HepG2 (cell line): Measurements from ENCODE around the gene SRRM2. TPM values are rescaled to one million over a fixed set of nuclear protein-coding genes. Genes with fewer than 3 reads are reported as not detected.
A peak's percentile ranks its signal among the peaks of the same experiment; 100 is the strongest.
"Not testable (repeated sequence)": the region's sequence is repeated elsewhere in the genome, so short reads cannot be mapped to it uniquely, and the experiment has no call there.

ENCODE experiments used
- ATAC-seq: fragments of 200-7000 bp; cut with Tn5 transposase; 3 replicates; pipeline ENCODE4 v1.9.1; 2020; ENCODE audit warnings: mild to moderate bottlenecking, moderate library complexity
- BruUV-seq: library from RNA; stranded (reverse); fragments of 400-500 nt; replicated peaks from 2 replicates; lab custom pipeline; 2021; lab: Mats Ljungman, UMichigan
- CTCF ChIA-PET: fragments of 300-600 bp; formaldehyde crosslinking; extraction: SDS; loops from one replicate; lab custom pipeline; 2021; ENCODE audit warnings: low total read pairs, inconsistent platforms, low intra/inter-chr PET ratio; lab: Yijun Ruan, JAX
- POLR2A ChIA-PET: fragments of 350-600 bp; sonication (Branson Sonifier 250); formaldehyde crosslinking; loops from one replicate; lab custom pipeline; 2020; ENCODE audit warnings: antibody characterized with exemption, inconsistent platforms; lab: Yijun Ruan, JAX
- DNase-seq: peaks from one replicate; pipeline ENCODE4 v3.0.0-alpha.2; 2015; ENCODE audit warnings: low spot score
- FAIRE-seq: peaks from 3 replicates; lab custom pipeline; 2011; peaks lifted over from hg19 to GRCh38; lab: Jason Lieb, UNC
- H2AFZ ChIP-seq: one replicate; pipeline ENCODE4 v1.6.1; 2011; ENCODE audit warnings: low read length, inconsistent platforms
- H3K27ac ChIP-seq: fragments of 300-600 bp; 3 replicates; pipeline ENCODE4 v1.8.0; 2011; ENCODE audit warnings: mixed run types, mild to moderate bottlenecking, mixed read lengths, low read length, inconsistent platforms; ENCODE audit not compliant: insufficient read depth; ENCODE audit errors: extremely low read length
- H3K27me3 ChIP-seq, 2 experiments: fragments of 200-600 bp in 1 of 2; 2 replicates in 1 of 2; 3 replicates in 1 of 2; pipeline versions ENCODE4 v1.6.0 to v1.8.0; 2011; ENCODE audit warnings: low read length in 2 of 2, mild to moderate bottlenecking in 2 of 2, moderate library complexity in 2 of 2, inconsistent platforms in 1 of 2; ENCODE audit not compliant: insufficient read depth in 2 of 2, control insufficient read depth in 1 of 2
- H3K36me3 ChIP-seq, 2 experiments: fragments of 200-600 bp in 1 of 2; replicated peaks in 1 of 2; 2 replicates in 1 of 2; 3 replicates in 1 of 2; pipeline versions ENCODE4 v1.5.1 to v1.8.0; 2011; ENCODE audit warnings: low read length in 2 of 2, inconsistent platforms in 1 of 2; ENCODE audit not compliant: insufficient read depth in 2 of 2, control insufficient read depth in 1 of 2
- H3K4me1 ChIP-seq: 2 replicates; pipeline ENCODE4 v1.5.1; 2012; ENCODE audit warnings: low read length, inconsistent platforms; ENCODE audit not compliant: insufficient read depth
- H3K4me2 ChIP-seq: 2 replicates; pipeline ENCODE4 v1.6.0; 2011; ENCODE audit warnings: low read depth, low read length, inconsistent platforms
- H3K4me3 ChIP-seq, 3 experiments: fragments of 200-600 bp in 1 of 3; sonication (generic), shearing (Covaris generic) in 1 of 3; replicated peaks in 1 of 3; 2 replicates each; pipeline ENCODE4 v1.5.1; 2011 to 2016; ENCODE audit warnings: low read length in 3 of 3, inconsistent platforms in 2 of 3, low read depth in 2 of 3, mild to moderate bottlenecking in 2 of 3, control low read depth in 1 of 3, mixed read lengths in 1 of 3; ENCODE audit not compliant: insufficient read depth in 1 of 3
- H3K79me2 ChIP-seq: one replicate; pipeline ENCODE4 v1.6.1; 2011; ENCODE audit warnings: low read length, inconsistent platforms; ENCODE audit not compliant: insufficient read depth
- H3K9ac ChIP-seq: 2 replicates; pipeline ENCODE4 v1.6.0; 2011; ENCODE audit warnings: mild to moderate bottlenecking, low read depth, low read length, inconsistent platforms; ENCODE audit not compliant: insufficient read depth
- H3K9me3 ChIP-seq: 2 replicates; pipeline ENCODE4 v1.5.1; 2012; ENCODE audit warnings: mild to moderate bottlenecking, low read length
- H4K20me1 ChIP-seq: 2 replicates; pipeline ENCODE4 v1.6.0; 2011; ENCODE audit warnings: inconsistent platforms, mild to moderate bottlenecking, low read length, moderate library complexity; ENCODE audit not compliant: insufficient read depth
- IRF2 ChIP-seq: IDR thresholded peaks from 2 replicates; pipeline ENCODE4 v1.6.1; 2018; ENCODE audit warnings: missing genetic modification reagents, missing compliant biosample characterization
- TARDBP ChIP-seq: sonication (generic); formaldehyde crosslinking; IDR thresholded peaks from 2 replicates; pipeline ENCODE4 v1.8.0; 2022; ENCODE audit warnings: mild to moderate bottlenecking, missing genetic modification reagents
- ZMYM2 ChIP-seq: sonication (generic); formaldehyde crosslinking; IDR thresholded peaks from 2 replicates; pipeline ENCODE4 v1.8.0; 2022; ENCODE audit warnings: mild to moderate bottlenecking, missing genetic modification reagents
- ZMYM3 ChIP-seq: sonication (generic); formaldehyde crosslinking; IDR thresholded peaks from 2 replicates; pipeline ENCODE4 v1.5.1; 2020; ENCODE audit warnings: mild to moderate bottlenecking, missing genetic modification reagents
- WGBS: methylation state at CpG from one replicate; pipeline ENCODE4 v1.1.6; 2017; ENCODE audit warnings: low lambda C conversion rate; 5-methylcytosine and 5-hydroxymethylcytosine counted together
- in situ Hi-C: cut with HindIII; loops from 2 replicates; pipeline ENCODE4 v1.10.0; 2017; ENCODE audit warnings: low pct_unique_long_range_greater_than_20kb; ENCODE audit not compliant: extremely low pct_ligation_motif_present
- intact Hi-C: fragments of 100-400 bp; cut with micrococcal nuclease; formaldehyde crosslinking; loops from one replicate; pipeline ENCODE4 v1.10.0; 2022; ENCODE audit not compliant: unreplicated experiment
- polyA plus RNA-seq, 8 experiments: library from polyadenylated mRNA; depleted of rRNA in 3 of 8; stranded (reverse) in 7 of 8; unstranded in 1 of 8; fragments of >200 nt; fragmentation: Illumina TruSeq in 4 of 8; extraction: Trizol in 4 of 8; gene quantifications; 2 replicates each; pipeline versions ENCODE4 v1.2.1 to v1.2.3, GENCODE V29; 2011 to 2016; ENCODE audit warnings: low read depth in 4 of 8, missing spikeins in 1 of 8, mixed read lengths in 1 of 8; ENCODE audit not compliant: insufficient read depth in 1 of 8
- total RNA-seq, 5 experiments: library from RNA; depleted of rRNA; stranded (reverse); fragments of >200 nt; fragmentation: Illumina TruSeq; extraction: Trizol; gene quantifications; 2 replicates each; pipeline ENCODE4 v1.2.3, GENCODE V29; 2016; ENCODE audit warnings: low read depth in 1 of 5
- TF ChIP-seq, protein P1 (sequence below), 2 experiments: sonication (generic) in 1 of 2; formaldehyde crosslinking in 1 of 2; IDR thresholded peaks; 2 replicates each; pipeline versions ENCODE4 v1.4.0 to v1.6.1; 2018 to 2020; ENCODE audit warnings: missing genetic modification reagents in 2 of 2, borderline replicate concordance in 1 of 2, low read depth in 1 of 2, mild to moderate bottlenecking in 1 of 2, missing biosample characterization in 1 of 2

The SRRM2 gene
- total and polyA plus RNA-seq, 2 of the 13 experiments (the other 11 are each of a cell fraction or from before 2014, with no cell fraction given) = 50.4 to 112 TPM

DNA sequence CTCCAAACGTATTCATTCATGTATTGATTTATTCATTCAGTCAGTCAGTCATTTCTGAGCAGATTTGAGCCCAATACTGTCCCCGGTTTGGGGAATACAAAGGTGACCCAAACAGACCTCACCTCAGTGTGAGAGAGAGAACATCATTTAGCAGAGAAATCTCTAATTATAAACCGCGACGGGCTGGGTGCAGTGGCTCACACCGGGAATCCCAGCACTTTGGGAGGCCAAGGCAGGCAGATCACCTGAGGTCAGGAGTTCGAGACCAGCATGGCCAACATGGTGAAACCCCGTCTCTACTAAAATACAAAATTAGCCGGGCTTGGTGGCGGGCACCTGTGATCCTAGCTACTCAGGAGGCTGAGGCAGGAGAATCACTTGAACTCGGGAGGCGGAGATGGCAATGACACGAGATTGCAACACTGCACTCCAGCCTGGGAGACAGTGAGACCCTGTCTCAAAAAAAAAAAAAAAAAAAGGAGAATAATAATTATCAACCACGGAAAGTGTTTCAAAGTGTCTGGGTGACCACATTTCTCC lies 30.7 kb upstream of the SRRM2 start:
- in situ Hi-C loops, CTCF ChIA-PET, H2AFZ ChIP-seq, POLR2A ChIA-PET, H3K79me2 ChIP-seq, H3K9me3 ChIP-seq, H4K20me1 ChIP-seq, BruUV-seq, H3K27ac ChIP-seq, ATAC-seq, intact Hi-C loops, H3K27me3 ChIP-seq, DNase-seq, FAIRE-seq: not testable (repeated sequence)
- Histone ChIP-seq H3K4me3 (peak overlapping the region; percentile 68 to 80 (median 72)), H3K4me1 (peaks cover 27% of the 10 kb centered on the region)
- 10% methylated on average over 14 of the region's 14 CpGs for WGBS
- TF ChIP-seq ZMYM2 (0 out of 2 replicates have a peak, but pooled peaks have one; percentile 38), ZMYM3 (CRISPR knock-in tag) (peak; percentile 66; the same call in 1 of the 2 replicates), TARDBP (0 out of 2 replicates have a peak, but pooled peaks have one; percentile 15), IRF2 (CRISPR knock-in tag) (0 out of 2 replicates have a peak, but pooled peaks have one; percentile 3)
- TF ChIP-seq, protein P1, sequence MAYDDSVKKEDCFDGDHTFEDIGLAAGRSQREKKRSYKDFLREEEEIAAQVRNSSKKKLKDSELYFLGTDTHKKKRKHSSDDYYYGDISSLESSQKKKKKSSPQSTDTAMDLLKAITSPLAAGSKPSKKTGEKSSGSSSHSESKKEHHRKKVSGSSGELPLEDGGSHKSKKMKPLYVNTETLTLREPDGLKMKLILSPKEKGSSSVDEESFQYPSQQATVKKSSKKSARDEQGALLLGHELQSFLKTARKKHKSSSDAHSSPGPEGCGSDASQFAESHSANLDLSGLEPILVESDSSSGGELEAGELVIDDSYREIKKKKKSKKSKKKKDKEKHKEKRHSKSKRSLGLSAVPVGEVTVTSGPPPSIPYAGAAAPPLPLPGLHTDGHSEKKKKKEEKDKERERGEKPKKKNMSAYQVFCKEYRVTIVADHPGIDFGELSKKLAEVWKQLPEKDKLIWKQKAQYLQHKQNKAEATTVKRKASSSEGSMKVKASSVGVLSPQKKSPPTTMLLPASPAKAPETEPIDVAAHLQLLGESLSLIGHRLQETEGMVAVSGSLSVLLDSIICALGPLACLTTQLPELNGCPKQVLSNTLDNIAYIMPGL (CRISPR knock-in tag; IDR thresholded peaks at IDR 0.05; ENCODE audit: borderline replicate concordance in 1 of 2, low read depth in 1 of 2) = 0 out of 4 replicates have a peak, but pooled peaks of 1 of the 2 experiments have one; percentile 4
- TF ChIP-seq, all 625 proteins: peak for 5; not testable (repeated sequence) for 620
- H3K36me3 ChIP-seq = not testable (repeated sequence)
- H3K4me2 ChIP-seq = peak overlapping the region; percentile 80
- peak overlapping the region; percentile 46; the same call in 1 of the 2 replicates for H3K9ac ChIP-seq
